HepG2 (cell line): Measurements from ENCODE around the gene LSMEM2. TPM values are rescaled to one million over a fixed set of nuclear protein-coding genes. Genes with fewer than 3 reads are reported as not detected.

Source experiments
- AKNA ChIP-seq: sonication (generic); formaldehyde crosslinking; IDR thresholded peaks from 2 replicates; pipeline ENCODE4 v1.4.0; 2020; ENCODE audit warnings: missing genetic modification reagents, borderline replicate concordance
- ATF5 ChIP-seq: sonication (generic); formaldehyde crosslinking; IDR thresholded peaks from 2 replicates; pipeline ENCODE4 v1.4.0; 2020; ENCODE audit warnings: mild to moderate bottlenecking, low read depth, missing genetic modification reagents
- GATAD2A ChIP-seq: IDR thresholded peaks from 2 replicates; pipeline ENCODE4 v1.6.1; 2016
- ISL2 ChIP-seq: sonication (generic); formaldehyde crosslinking; IDR thresholded peaks from 2 replicates; pipeline ENCODE4 v1.5.0; 2020; ENCODE audit warnings: missing genetic modification reagents
- KLF6 ChIP-seq: IDR thresholded peaks from 2 replicates; pipeline ENCODE4 v1.8.0; 2016; ENCODE audit warnings: missing biosample characterization, missing genetic modification reagents
- NFAT5 ChIP-seq: sonication (generic); formaldehyde crosslinking; IDR thresholded peaks from 2 replicates; pipeline ENCODE4 v1.4.0; 2020; ENCODE audit warnings: missing genetic modification reagents
- NFE2 ChIP-seq: sonication (generic); formaldehyde crosslinking; IDR thresholded peaks from 2 replicates; pipeline ENCODE4 v1.4.0; 2020; ENCODE audit warnings: missing genetic modification reagents
- NKX3-1 ChIP-seq: sonication (generic); formaldehyde crosslinking; IDR thresholded peaks from 2 replicates; pipeline ENCODE4 v1.5.0; 2020; ENCODE audit warnings: missing genetic modification reagents
- PAXIP1 ChIP-seq: sonication (generic); formaldehyde crosslinking; conservative IDR thresholded peaks from 2 replicates; pipeline ENCODE4 v1.4.0; 2020; ENCODE audit warnings: mild to moderate bottlenecking, missing genetic modification reagents, moderate library complexity
- RBAK ChIP-seq: sonication (generic); formaldehyde crosslinking; IDR thresholded peaks from 2 replicates; pipeline ENCODE4 v1.5.1; 2020; ENCODE audit warnings: mild to moderate bottlenecking, missing genetic modification reagents
- RFX1 ChIP-seq: fragments of 450-650 bp; IDR thresholded peaks from 2 replicates; pipeline ENCODE4 v1.6.1; 2017
- ZNF136 ChIP-seq: sonication (generic); formaldehyde crosslinking; IDR thresholded peaks from 2 replicates; pipeline ENCODE4 v1.8.1; 2022; ENCODE audit warnings: low read depth, mild to moderate bottlenecking, moderate library complexity, missing genetic modification reagents
- ZNF326 ChIP-seq: sonication (generic); formaldehyde crosslinking; IDR thresholded peaks from 2 replicates; pipeline ENCODE4 v1.4.0; 2020; ENCODE audit warnings: missing genetic modification reagents, borderline replicate concordance
- ZNF549 ChIP-seq: sonication (generic); formaldehyde crosslinking; IDR thresholded peaks from 2 replicates; pipeline ENCODE4 v1.5.0; 2020; ENCODE audit warnings: missing genetic modification reagents
- ZNF557 ChIP-seq: sonication (generic); formaldehyde crosslinking; IDR thresholded peaks from 2 replicates; pipeline ENCODE4 v1.4.0; 2020; ENCODE audit warnings: missing genetic modification reagents
- polyA plus RNA-seq, 8 experiments: library from polyadenylated mRNA; depleted of rRNA in 3 of 8; stranded (reverse) in 7 of 8; unstranded in 1 of 8; fragments of >200 nt; fragmentation: Illumina TruSeq in 4 of 8; extraction: Trizol in 4 of 8; gene quantifications; 2 replicates each; pipeline versions ENCODE4 v1.2.1 to v1.2.3, GENCODE V29; 2011 to 2016; ENCODE audit warnings: low read depth in 4 of 8, missing spikeins in 1 of 8, mixed read lengths in 1 of 8; ENCODE audit not compliant: insufficient read depth in 1 of 8
- total RNA-seq, 5 experiments: library from RNA; depleted of rRNA; stranded (reverse); fragments of >200 nt; fragmentation: Illumina TruSeq; extraction: Trizol; gene quantifications; 2 replicates each; pipeline ENCODE4 v1.2.3, GENCODE V29; 2016; ENCODE audit warnings: low read depth in 1 of 5

LSMEM2 gene
- total and polyA plus RNA-seq, 2 of the 13 experiments (the other 11 are each of a cell fraction or from before 2014, with no cell fraction given): 0.07 to 0.41 TPM

GRCh38 chr3:50245831-50246516 lies 32.9 kb upstream of the LSMEM2 start (continued):
- TF ChIP-seq AKNA (CRISPR knock-in tag) (no peak), NFE2 (CRISPR knock-in tag) (no peak), NFAT5 (CRISPR knock-in tag) (no peak), ZNF549 (no peak), NKX3-1 (CRISPR knock-in tag) (no peak), PAXIP1 (0 out of 2 replicates have a peak, but pooled peaks have one; percentile 23), ZNF326 (CRISPR knock-in tag) (no peak), GATAD2A (CRISPR knock-in tag) (peak; percentile 58; the same call in 1 of the 2 replicates), ZNF557 (no peak), KLF6 (CRISPR knock-in tag) (0 out of 2 replicates have a peak, but pooled peaks have one; percentile 41), ZNF136 (CRISPR knock-in tag) (no peak), ISL2 (CRISPR knock-in tag) (no peak), RFX1 (no peak; the same call in 1 of the 2 replicates), RBAK (0 out of 2 replicates have a peak, but pooled peaks have one; percentile 46), ATF5 (no peak)
